ENCODE data around the gene HHATL. TPM values are rescaled to one million over a fixed set of nuclear protein-coding genes. Genes with fewer than 3 reads are reported as not detected.

The HHATL gene
- total and polyA plus RNA-seq, 2 of the 8 experiments (the other 6 are each of a cell fraction or from before 2014, with no cell fraction given), result 0.18 TPM; not detected in 1

- TF ChIP-seq CBX8 (IDR thresholded peaks at IDR 0.05; ENCODE audit: borderline replicate concordance, low read depth, low read length), result no peak
- TF ChIP-seq MAFK (IDR thresholded peaks at IDR 0.05; ENCODE audit: low read depth, low read length), result no peak
- TF ChIP-seq JUN (IDR thresholded peaks at IDR 0.05; ENCODE audit: low read depth, low read length), result no peak
- TF ChIP-seq RNF2 (IDR thresholded peaks at IDR 0.05; ENCODE audit: borderline replicate concordance, low read depth, low read length, missing control alignments, poor library complexity, severe bottlenecking), result no peak
- TF ChIP-seq ZNF274 (IDR thresholded peaks at IDR 0.05; ENCODE audit: borderline replicate concordance, extremely low read depth, low read length), result no peak
Observed at GRCh38 chr3:42661593-42662022, 41.0 kb downstream of the HHATL start (continued).
